Kidney (tissue), 14 donors: ENCODE data around the gene GPC5. TPM values are rescaled to one million over a fixed set of nuclear protein-coding genes. Genes with fewer than 3 reads are reported as not detected.

Experiments
- DNase-seq, 5 donors: peaks; one replicate each; pipeline ENCODE4 v3.0.0-alpha.2; 2013 to 2020
- FAIRE-seq: peaks from 2 replicates; lab custom pipeline; 2012; peaks lifted over from hg19 to GRCh38; lab: Jason Lieb, UNC
- H3K27ac ChIP-seq, 2 donors: one replicate each; pipeline ENCODE4 v1.7.0; 2013; ENCODE audit warnings: low read depth in 2 of 2, low read length in 2 of 2, inconsistent platforms in 1 of 2
- H3K27me3 ChIP-seq: one replicate; pipeline ENCODE4 v1.7.1; 2013; ENCODE audit warnings: low read length, inconsistent platforms; ENCODE audit not compliant: control insufficient read depth, insufficient read depth
- H3K36me3 ChIP-seq, 3 donors: one replicate each; pipeline versions ENCODE4 v1.7.0 to v1.7.1; 2013; ENCODE audit warnings: low read length in 3 of 3, control low read depth in 1 of 3, inconsistent platforms in 1 of 3; ENCODE audit not compliant: insufficient read depth in 3 of 3, control insufficient read depth in 2 of 3
- H3K4me1 ChIP-seq, 3 donors: one replicate each; pipeline versions ENCODE4 v1.7.0 to v1.7.1; 2013; ENCODE audit warnings: low read length in 3 of 3, inconsistent platforms in 1 of 3, low read depth in 1 of 3; ENCODE audit not compliant: control insufficient read depth in 2 of 3, insufficient read depth in 2 of 3
- H3K4me3 ChIP-seq, 3 donors: one replicate each; pipeline versions ENCODE4 v1.7.0 to v1.8.1; 2013; ENCODE audit warnings: low read length in 3 of 3, control low read depth in 1 of 3, inconsistent platforms in 1 of 3
- H3K9ac ChIP-seq, 3 donors: one replicate each; pipeline versions ENCODE4 v1.7.0 to v1.7.1; 2013; ENCODE audit warnings: low read length in 3 of 3, control low read depth in 1 of 3, inconsistent platforms in 1 of 3
- H3K9me3 ChIP-seq, 3 donors: one replicate each; pipeline versions ENCODE4 v1.7.0 to v1.7.1; 2013; ENCODE audit warnings: low read length in 3 of 3, control low read depth in 1 of 3, inconsistent platforms in 1 of 3; ENCODE audit not compliant: control insufficient read depth in 2 of 3, insufficient read depth in 1 of 3
- intact Hi-C: fragments of 100-400 bp; cut with DNase I; formaldehyde crosslinking; loops from one replicate; pipeline ENCODE4 v1.11.1; 2022
- polyA plus RNA-seq: library from polyadenylated mRNA; stranded (reverse); fragments of 350-450 nt; fragmentation: Illumina TruSeq; extraction: RNeasy Lipid Tissue Mini Kit (QIAGEN cat#74804); gene quantifications from one replicate; pipeline ENCODE4 v1.2.3, GENCODE V29; 2014; ENCODE audit warnings: low read depth, low replicate concordance; ENCODE audit not compliant: insufficient read depth
- total RNA-seq: library from RNA; stranded (reverse); fragmentation: NEBNext Ultra II Directional; extraction: Animal tissue kit (Norgen Biotek cat#: 25700); gene quantifications from one replicate; pipeline ENCODE4 v1.2.1, GENCODE V29; 2021
- TF ChIP-seq, protein P1 (sequence below): IDR thresholded peaks from 3 replicates; pipeline ENCODE4 v1.5.1; 2012; ENCODE audit warnings: mild to moderate bottlenecking, moderate library complexity, borderline replicate concordance; ENCODE audit not compliant: insufficient read depth; ENCODE audit errors: extremely low read depth
- donor health status: control.
- donor health status: control.
- donor health status: control.
- donor health status: control.
- donor health status: control.
- donor health status: DM: yes; HTN: yes; CAD: no.
- donor health status: Normal renal cell carcinoma (clear cell type).

The GPC5 gene
- total and polyA plus RNA-seq, 2 donors from 2014 or later, result 0.47 to 6.8 TPM

DNA sequence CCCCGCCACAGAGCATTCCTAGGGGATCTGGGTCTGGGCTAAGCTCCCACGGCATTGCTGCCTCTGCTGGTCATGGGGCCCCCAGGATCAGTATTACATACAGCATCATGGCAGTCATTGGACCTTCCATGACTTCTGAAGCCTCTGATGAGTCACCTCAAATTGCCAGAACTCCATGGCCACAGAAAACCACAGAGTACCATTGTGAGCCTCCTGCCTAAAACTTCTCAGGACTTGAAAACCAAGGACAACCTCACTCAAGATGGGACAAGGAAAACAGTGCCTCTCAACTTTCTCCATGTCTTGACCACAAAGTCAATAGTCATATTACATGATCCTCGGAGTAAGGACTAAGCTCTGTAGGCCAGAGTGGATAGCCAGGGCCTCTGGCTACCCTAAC lies 306.0 kb downstream of the GPC5 start:
- H3K9me3 ChIP-seq, result no peaks in the 10 kb centered on the region
- TF ChIP-seq, protein P1, sequence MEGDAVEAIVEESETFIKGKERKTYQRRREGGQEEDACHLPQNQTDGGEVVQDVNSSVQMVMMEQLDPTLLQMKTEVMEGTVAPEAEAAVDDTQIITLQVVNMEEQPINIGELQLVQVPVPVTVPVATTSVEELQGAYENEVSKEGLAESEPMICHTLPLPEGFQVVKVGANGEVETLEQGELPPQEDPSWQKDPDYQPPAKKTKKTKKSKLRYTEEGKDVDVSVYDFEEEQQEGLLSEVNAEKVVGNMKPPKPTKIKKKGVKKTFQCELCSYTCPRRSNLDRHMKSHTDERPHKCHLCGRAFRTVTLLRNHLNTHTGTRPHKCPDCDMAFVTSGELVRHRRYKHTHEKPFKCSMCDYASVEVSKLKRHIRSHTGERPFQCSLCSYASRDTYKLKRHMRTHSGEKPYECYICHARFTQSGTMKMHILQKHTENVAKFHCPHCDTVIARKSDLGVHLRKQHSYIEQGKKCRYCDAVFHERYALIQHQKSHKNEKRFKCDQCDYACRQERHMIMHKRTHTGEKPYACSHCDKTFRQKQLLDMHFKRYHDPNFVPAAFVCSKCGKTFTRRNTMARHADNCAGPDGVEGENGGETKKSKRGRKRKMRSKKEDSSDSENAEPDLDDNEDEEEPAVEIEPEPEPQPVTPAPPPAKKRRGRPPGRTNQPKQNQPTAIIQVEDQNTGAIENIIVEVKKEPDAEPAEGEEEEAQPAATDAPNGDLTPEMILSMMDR, result no peak
- H3K27ac ChIP-seq, result no peak overlapping the region
- FAIRE-seq, result no peak
- no peaks in the 10 kb centered on the region for H3K27me3 ChIP-seq
- H3K9ac ChIP-seq, result no peak overlapping the region
- no peaks in the 10 kb centered on the region for H3K4me1 ChIP-seq
- H3K4me3 ChIP-seq, result no peak overlapping the region
- no peak for DNase-seq
- intact Hi-C loops, result no loop called here
- no peaks in the 10 kb centered on the region for H3K36me3 ChIP-seq

DNA sequence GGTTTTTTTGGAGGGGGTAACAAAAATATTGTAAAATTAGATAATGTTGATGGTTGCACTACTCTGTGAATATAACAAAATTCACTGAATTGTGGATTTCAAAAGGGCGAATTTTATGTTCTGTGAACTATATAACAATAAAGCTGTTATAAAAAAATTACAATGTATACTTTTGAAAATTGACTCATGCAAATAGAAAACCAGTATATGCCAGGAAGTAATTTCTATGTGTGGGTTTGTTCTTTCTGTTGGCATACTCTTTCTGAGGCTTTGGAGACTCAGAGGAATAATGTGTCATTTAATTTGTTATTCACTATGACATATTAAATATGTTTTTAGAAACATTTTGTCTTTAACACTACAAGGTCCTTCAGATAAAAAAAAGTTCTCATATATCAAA lies 310.1 kb downstream of the GPC5 start:
- TF ChIP-seq, protein P1, result no peak
- FAIRE-seq, result no peak
- intact Hi-C loops, result no loop called here

DNA sequence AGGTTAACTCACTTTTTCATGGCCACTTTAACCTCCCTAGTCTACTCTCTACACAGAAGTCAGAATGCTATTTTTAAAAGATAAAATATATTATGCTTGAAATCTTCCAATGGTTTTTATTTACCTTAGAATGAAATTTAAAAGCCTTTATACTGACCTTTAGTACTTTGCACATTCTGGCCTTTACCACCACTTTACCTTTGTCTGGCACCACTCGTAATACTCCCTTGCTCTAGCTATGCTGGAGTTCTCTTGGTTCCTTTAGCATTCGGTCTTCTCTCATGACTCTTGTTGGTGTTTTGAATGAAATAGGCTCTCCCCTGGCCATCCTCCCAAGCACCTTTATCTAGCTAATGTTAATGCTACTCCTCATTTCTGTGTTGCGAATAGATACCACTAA lies 310.8 kb downstream of the GPC5 start:
- Histone ChIP-seq H3K27me3 (no peaks in the 10 kb centered on the region), H3K4me1 (no peaks in the 10 kb centered on the region), H3K4me3 (no peak overlapping the region), H3K36me3 (no peaks in the 10 kb centered on the region), H3K9ac (no peak overlapping the region), H3K9me3 (no peaks in the 10 kb centered on the region), H3K27ac (no peak overlapping the region)
- intact Hi-C loops, result no loop called here
- FAIRE-seq (no peak), DNase-seq (no peak)
- TF ChIP-seq, protein P1, result no peak

More for the DNA sequence above, 310.1 kb downstream of the GPC5 start:
- no peak overlapping the region for H3K9ac ChIP-seq
- H3K27me3 ChIP-seq, result no peaks in the 10 kb centered on the region
- no peaks in the 10 kb centered on the region for H3K36me3 ChIP-seq
- no peak overlapping the region for H3K27ac ChIP-seq
- H3K4me3 ChIP-seq, result no peak overlapping the region
- no peaks in the 10 kb centered on the region for H3K4me1 ChIP-seq
- no peak for DNase-seq
- no peaks in the 10 kb centered on the region for H3K9me3 ChIP-seq

DNA sequence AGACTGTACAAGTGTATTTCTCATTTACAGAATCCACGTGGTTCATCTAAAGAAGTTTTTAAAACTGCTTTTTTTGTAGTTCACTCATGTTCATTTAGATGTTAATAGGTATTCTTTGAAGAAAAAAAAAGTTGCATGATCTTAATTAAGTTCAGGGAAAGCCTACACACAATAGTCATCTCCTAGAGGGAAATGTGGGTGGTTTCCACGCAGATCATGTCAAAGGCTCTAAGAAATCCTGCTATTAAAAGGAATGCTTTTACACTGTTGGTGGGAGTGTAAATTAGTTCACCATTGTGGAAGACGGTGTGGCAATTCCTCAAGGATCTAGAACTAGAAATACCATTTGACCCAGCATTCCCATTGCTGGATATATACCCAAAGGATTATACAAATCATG lies 312.3 kb downstream of the GPC5 start:
- intact Hi-C loops, result no loop called here
- Histone ChIP-seq H3K36me3 (no peaks in the 10 kb centered on the region), H3K4me1 (no peaks in the 10 kb centered on the region), H3K27me3 (no peaks in the 10 kb centered on the region), H3K4me3 (no peak overlapping the region), H3K27ac (no peak overlapping the region), H3K9me3 (no peaks in the 10 kb centered on the region), H3K9ac (no peak overlapping the region)
- TF ChIP-seq, protein P1, result no peak
- DNase-seq (no peak), FAIRE-seq (no peak)
